ENCODE results near the gene NCOA4. TPM values are rescaled to one million over a fixed set of nuclear protein-coding genes. Genes with fewer than 3 reads are reported as not detected.

Gene NCOA4
- total and polyA plus RNA-seq, 2 of the 4 experiments (the other 2 are of a cell fraction) = 62.2 to 188 TPM

DNA sequence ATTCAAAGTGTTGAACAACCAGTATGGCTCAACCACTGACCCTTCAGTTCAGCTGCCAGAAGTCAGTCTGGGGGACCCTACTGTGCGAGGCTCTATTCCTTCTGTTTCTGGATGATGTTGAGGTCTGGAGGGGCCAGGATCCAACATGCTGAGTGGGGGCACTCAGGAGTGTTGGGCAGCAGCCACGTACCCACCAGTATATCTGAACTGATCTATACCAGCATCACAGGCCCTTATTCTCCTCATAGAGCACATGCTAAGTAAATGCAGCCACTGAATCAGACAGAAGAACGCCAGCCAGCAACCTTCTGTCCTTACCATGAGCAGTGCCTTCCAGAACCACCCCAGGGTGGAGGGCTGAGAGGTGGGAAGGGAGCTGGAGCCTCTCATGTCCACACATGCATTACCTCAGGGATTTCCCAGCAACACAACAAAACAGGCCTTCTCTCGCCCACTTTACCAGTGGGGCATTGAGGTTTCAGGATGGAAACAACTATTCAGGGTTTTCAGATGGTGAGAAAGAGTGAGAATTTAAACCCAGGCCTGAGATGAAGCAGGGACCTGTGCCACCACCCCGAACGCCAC is 22.5 kb upstream of the NCOA4 start:
- in situ Hi-C loops (cut with MboI; ENCODE audit: low sequenced_read_pairs) = no loop called here
- Histone ChIP-seq H2BK120ac (ENCODE audit: low read depth, low read length) (no peak overlapping the region), H3K27me3 (ENCODE audit: control insufficient read depth, insufficient read depth, low read length) (peaks cover 28% of the 10 kb centered on the region), H4K8ac (ENCODE audit: low read depth in 2 of 2, low read length in 2 of 2) (no peak overlapping the region), H3K36me3 (ENCODE audit: control insufficient read depth, insufficient read depth, low read length) (no peaks in the 10 kb centered on the region), H3K56ac (ENCODE audit: extremely low read depth, insufficient read depth, low read length) (no peak overlapping the region), H3K9ac (ENCODE audit: low read depth, low read length) (no peak overlapping the region), H3K4me1 (ENCODE audit: control insufficient read depth, insufficient read depth, low read length) (no peaks in the 10 kb centered on the region), H3K79me1 (ENCODE audit: low read depth in 1 of 2, low read length in 2 of 2) (no peaks in the 10 kb centered on the region), H2AFZ (replicated peaks; ENCODE audit: low read length, poor library complexity) (no peak overlapping the region), H4K5ac (ENCODE audit: low read depth, low read length) (no peak overlapping the region), H4K91ac (ENCODE audit: insufficient read depth, low read depth, low read length) (no peak overlapping the region), H2BK20ac (ENCODE audit: low read depth, low read length) (no peak overlapping the region), H3K4me3 (ENCODE audit: insufficient read depth, low read depth, low read length) (no peak overlapping the region), H2AK5ac (ENCODE audit: low read depth, low read length) (no peak overlapping the region), H2AK9ac (replicated peaks; ENCODE audit: low read depth, low read length, poor library complexity) (no peak overlapping the region), H4K20me1 (ENCODE audit: insufficient read depth, low read length) (no peaks in the 10 kb centered on the region), H3K18ac (ENCODE audit: low read depth, low read length) (no peak overlapping the region), H3K4ac (ENCODE audit: low read depth, low read length) (no peak overlapping the region), H3K14ac (replicated peaks; ENCODE audit: low read depth, low read length) (no peak overlapping the region), H2BK5ac (ENCODE audit: low read depth, low read length, poor library complexity, severe bottlenecking) (no peak overlapping the region), H3K27ac (ENCODE audit: insufficient read depth, low read length) (no peak overlapping the region), H3K4me2 (ENCODE audit: low read depth, low read length) (no peak overlapping the region), H3K23ac (ENCODE audit: low read depth, low read length) (no peak overlapping the region), H3K9me1 (ENCODE audit: insufficient read depth, low read length) (no peaks in the 10 kb centered on the region), H2BK15ac (ENCODE audit: low read depth, low read length) (no peak overlapping the region), H3K9me3 (ENCODE audit: control insufficient read depth, insufficient read depth, low read length) (no peaks in the 10 kb centered on the region)
- ChIA-PET POLR2A (ENCODE audit: unreplicated experiment) (no interaction called here), CTCF (interaction anchor here (0.5 kb wide), 1 partner anchor 13 kb away, joined by 3 read pairs; no protein-coding TSS in a partner anchor)
- ATAC-seq (ENCODE audit: low read depth) (no peak), DNase-seq (no peak)
- no TSS peak for BruUV-seq (replicated peaks)
- WGBS, 2 experiments (ENCODE audit: extremely low coverage in 2 of 2, insufficient read length in 1 of 2) = no CpG with 5 or more reads among the region's 6 CpGs
- dilution Hi-C loops (cut with HindIII; ENCODE audit: low sequenced_read_pairs, unreplicated experiment) = no loop called here
- TF ChIP-seq FOS (IDR thresholded peaks at IDR 0.05; ENCODE audit: low read depth, low read length) = no peak
- no peak for TF ChIP-seq BHLHE40 (IDR thresholded peaks at IDR 0.05; ENCODE audit: low read depth, low read length)
- TF ChIP-seq MAZ (IDR thresholded peaks at IDR 0.05; ENCODE audit: borderline replicate concordance, low read depth, low read length) = no peak
- no peak for TF ChIP-seq SMC3 (IDR thresholded peaks at IDR 0.05; ENCODE audit: low read depth, low read length)
- no peak for TF ChIP-seq CHD1 (IDR thresholded peaks at IDR 0.05; ENCODE audit: low read depth, low read length)
- no peak for TF ChIP-seq MAFK (IDR thresholded peaks at IDR 0.05; ENCODE audit: low read depth, low read length)
- TF ChIP-seq, protein P1, sequence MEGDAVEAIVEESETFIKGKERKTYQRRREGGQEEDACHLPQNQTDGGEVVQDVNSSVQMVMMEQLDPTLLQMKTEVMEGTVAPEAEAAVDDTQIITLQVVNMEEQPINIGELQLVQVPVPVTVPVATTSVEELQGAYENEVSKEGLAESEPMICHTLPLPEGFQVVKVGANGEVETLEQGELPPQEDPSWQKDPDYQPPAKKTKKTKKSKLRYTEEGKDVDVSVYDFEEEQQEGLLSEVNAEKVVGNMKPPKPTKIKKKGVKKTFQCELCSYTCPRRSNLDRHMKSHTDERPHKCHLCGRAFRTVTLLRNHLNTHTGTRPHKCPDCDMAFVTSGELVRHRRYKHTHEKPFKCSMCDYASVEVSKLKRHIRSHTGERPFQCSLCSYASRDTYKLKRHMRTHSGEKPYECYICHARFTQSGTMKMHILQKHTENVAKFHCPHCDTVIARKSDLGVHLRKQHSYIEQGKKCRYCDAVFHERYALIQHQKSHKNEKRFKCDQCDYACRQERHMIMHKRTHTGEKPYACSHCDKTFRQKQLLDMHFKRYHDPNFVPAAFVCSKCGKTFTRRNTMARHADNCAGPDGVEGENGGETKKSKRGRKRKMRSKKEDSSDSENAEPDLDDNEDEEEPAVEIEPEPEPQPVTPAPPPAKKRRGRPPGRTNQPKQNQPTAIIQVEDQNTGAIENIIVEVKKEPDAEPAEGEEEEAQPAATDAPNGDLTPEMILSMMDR (conservative IDR thresholded peaks at IDR 0.05; ENCODE audit: low read depth, low read length) = no peak
- no peak for TF ChIP-seq NFE2L2 (IDR thresholded peaks at IDR 0.05; ENCODE audit: low read depth, low read length)
- intact Hi-C loops (cut with micrococcal nuclease) = no loop called here

Measured in IMR-90 (cell line).